ENCODE data around the gene MAL.

MAL gene

GRCh38 chr2:95025406-95026319, at the start of gene MAL:
MAL (plus strand) TSS chr2:95025708; CDS start chr2:95025793, 85 bp downstream.
- no peak for DNase-seq

- no peak for DNase-seq
Measured at GRCh38 chr2:94977826-94978225, 47.7 kb upstream of the MAL start.

GRCh38 chr2:94978917-94979316, 46.6 kb upstream of the MAL start:
- no peak for DNase-seq

GRCh38 chr2:94979406-94980375, 45.8 kb upstream of the MAL start:
- DNase-seq = no peak

GRCh38 chr2:94980406-94980805, 45.1 kb upstream of the MAL start:
- DNase-seq = no peak

GRCh38 chr2:94982156-94982555, 43.4 kb upstream of the MAL start:
- DNase-seq = no peak

GRCh38 chr2:94982675-94983074, 42.8 kb upstream of the MAL start:
- no peak for DNase-seq

GRCh38 chr2:94984964-94985575, 40.4 kb upstream of the MAL start:
- DNase-seq = no peak

- no peak for DNase-seq
Measured at GRCh38 chr2:94985636-94986035, 39.9 kb upstream of the MAL start.

- DNase-seq = no peak
Measured at GRCh38 chr2:94986392-94986963, 39.0 kb upstream of the MAL start.

- no peak for DNase-seq
Measured at GRCh38 chr2:94987074-94988020, 38.2 kb upstream of the MAL start.

- no peak for DNase-seq
Measured at GRCh38 chr2:94990956-94991355, 34.6 kb upstream of the MAL start.

- no peak for DNase-seq
Measured at GRCh38 chr2:94992360-94992759, 33.1 kb upstream of the MAL start.

- no peak for DNase-seq
Measured at GRCh38 chr2:94993176-94994062, 32.1 kb upstream of the MAL start.

GRCh38 chr2:94994063-94994913, 31.2 kb upstream of the MAL start:
- no peak for DNase-seq

- no peak for DNase-seq
Measured at GRCh38 chr2:94994914-94995552, 30.5 kb upstream of the MAL start.

GRCh38 chr2:94995553-94996304, 29.8 kb upstream of the MAL start:
- DNase-seq = no peak
